Gastroesophageal sphincter (tissue), 4 donors: Measurements from ENCODE around the gene PPARG. TPM values are rescaled to one million over a fixed set of nuclear protein-coding genes. Genes with fewer than 3 reads are reported as not detected.

Experiments
- ATAC-seq: fragments of 150-250 bp; one replicate; pipeline ENCODE4 v1.9.1; 2016; ENCODE audit warnings: mild to moderate bottlenecking, moderate library complexity
- H3K27ac ChIP-seq, 4 donors: fragments of 200-600 bp; sonication (generic) in 3 of 4; 1 replicate in 3 of 4; 2 replicates in 1 of 4; pipeline ENCODE4 v1.5.1; 2016 to 2019
- H3K27me3 ChIP-seq: fragments of 200-600 bp; sonication (generic); one replicate; pipeline ENCODE4 v1.5.1; 2019
- H3K36me3 ChIP-seq, 2 donors: fragments of 200-600 bp; sonication (generic); one replicate each; pipeline ENCODE4 v1.5.1; 2019; ENCODE audit warnings: control low read depth in 1 of 2
- H3K4me1 ChIP-seq, 3 donors: fragments of 200-600 bp; sonication (generic); 1 replicate in 2 of 3; 2 replicates in 1 of 3; pipeline ENCODE4 v1.5.1; 2016 to 2019; ENCODE audit warnings: control low read depth in 2 of 3
- H3K4me3 ChIP-seq, 2 donors: fragments of 200-600 bp; sonication (generic); one replicate each; pipeline ENCODE4 v1.5.1; 2019; ENCODE audit warnings: mild to moderate bottlenecking in 1 of 2, moderate library complexity in 1 of 2
- H3K9me3 ChIP-seq, 3 donors: fragments of 200-600 bp; sonication (generic); one replicate each; pipeline ENCODE4 v1.5.1; 2017 to 2019; ENCODE audit warnings: control low read depth in 2 of 3
- CTCF ChIP-seq, 4 experiments: fragments of 200-600 bp in 2 of 4; fragments of 450-650 bp in 2 of 4; sonication (generic) in 1 of 4; IDR thresholded peaks; one replicate each; pipeline ENCODE4 v1.5.1; 2017 to 2019; ENCODE audit warnings: antibody characterized with exemption in 4 of 4, mild to moderate bottlenecking in 2 of 4, moderate library complexity in 2 of 4
- EP300 ChIP-seq: sonication (generic); formaldehyde crosslinking; IDR thresholded peaks from one replicate; pipeline ENCODE4 v1.6.1; 2017; ENCODE audit warnings: antibody characterized with exemption, mild to moderate bottlenecking
- POLR2A ChIP-seq, 2 donors: fragments of 450-650 bp; IDR thresholded peaks; one replicate each; pipeline ENCODE4 v1.6.1; 2017; ENCODE audit warnings: antibody characterized with exemption in 2 of 2, mild to moderate bottlenecking in 2 of 2, moderate library complexity in 1 of 2
- POLR2AphosphoS5 ChIP-seq: sonication (generic); formaldehyde crosslinking; IDR thresholded peaks from one replicate; pipeline ENCODE4 v1.6.1; 2017; ENCODE audit warnings: antibody characterized with exemption
- WGBS, 2 donors: methylation state at CpG; one replicate each; pipeline ENCODE4 v1.1.5; 2018; ENCODE audit warnings: low coverage in 1 of 2; 5-methylcytosine and 5-hydroxymethylcytosine counted together
- total RNA-seq, 4 donors: library from RNA; depleted of rRNA; stranded (reverse); fragments of >200 nt; gene quantifications; one replicate each; pipeline ENCODE4 v1.1.0, GENCODE V29; 2016

PPARG gene
- total RNA-seq, 4 donors from 2014 or later: 3.9 to 14.9 (median 9.3) TPM

- no peak overlapping the region for H3K4me3 ChIP-seq
Observed at GRCh38 chr3:12296511-12296910, 7.6 kb downstream of the PPARG start.

DNA sequence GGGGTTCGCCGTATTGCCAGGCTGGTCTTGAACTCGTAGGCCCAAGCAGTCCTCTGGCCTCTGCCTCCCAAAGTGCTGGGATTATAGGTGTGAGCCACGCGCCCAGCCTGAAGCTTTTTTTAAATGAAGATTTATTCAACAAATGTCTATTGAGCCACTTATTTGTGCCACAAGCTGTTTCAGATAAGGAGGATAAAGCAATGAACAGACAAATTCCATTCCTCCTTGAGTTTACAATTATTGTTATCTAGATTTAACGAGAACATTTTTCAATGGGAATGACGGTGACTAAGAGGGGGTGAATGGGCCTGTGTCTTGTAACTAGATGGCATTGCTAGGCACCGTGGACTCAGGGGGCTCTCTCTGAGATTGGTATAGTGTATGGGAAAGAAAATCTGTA is 10.2 kb downstream of the PPARG start:
- Histone ChIP-seq H3K4me3 (no peak overlapping the region), H3K27ac (no peak overlapping the region), H3K36me3 (no peaks in the 10 kb centered on the region), H3K9me3 (no peaks in the 10 kb centered on the region), H3K4me1 (no peaks in the 10 kb centered on the region), H3K27me3 (peaks cover 9% of the 10 kb centered on the region)
- TF ChIP-seq POLR2AphosphoS5 (no peak), CTCF (IDR thresholded peaks at IDR 0.05) (no peak), EP300 (no peak), POLR2A (IDR thresholded peaks at IDR 0.05) (no peak)
- ATAC-seq: no peak
- 79 to 100% methylated on average over 2 to 7 of the region's 8 CpGs for WGBS, 2 donors

More at GRCh38 chr3:12296511-12296910, 7.6 kb downstream of the PPARG start:
- no peaks in the 10 kb centered on the region for H3K36me3 ChIP-seq
- TF ChIP-seq EP300 (no peak), CTCF (IDR thresholded peaks at IDR 0.05) (no peak), POLR2A (IDR thresholded peaks at IDR 0.05) (no peak), POLR2AphosphoS5 (no peak)
- no peaks in the 10 kb centered on the region for H3K4me1 ChIP-seq
- ATAC-seq: no peak
- peaks cover 9% of the 10 kb centered on the region for H3K27me3 ChIP-seq
- no peak overlapping the region for H3K27ac ChIP-seq
- WGBS, 2 donors: 86% methylated on average over 4 of the region's 4 CpGs
- no peaks in the 10 kb centered on the region for H3K9me3 ChIP-seq

GRCh38 chr3:12300137-12300536 is 11.3 kb downstream of the PPARG start:
- H3K27ac ChIP-seq: no peak overlapping the region
- WGBS, 2 donors: 78 to 83% methylated on average over 4 of the region's 4 CpGs
- no peaks in the 10 kb centered on the region for H3K36me3 ChIP-seq
- no peak overlapping the region for H3K4me3 ChIP-seq
- no peaks in the 10 kb centered on the region for H3K9me3 ChIP-seq
- H3K27me3 ChIP-seq: peaks cover 1% of the 10 kb centered on the region
- no peaks in the 10 kb centered on the region for H3K4me1 ChIP-seq
- no peak for TF ChIP-seq POLR2A (IDR thresholded peaks at IDR 0.05)
- TF ChIP-seq EP300: no peak
- TF ChIP-seq CTCF (IDR thresholded peaks at IDR 0.05): no peak
- no peak for TF ChIP-seq POLR2AphosphoS5
- no peak for ATAC-seq

- no peaks in the 10 kb centered on the region for H3K27me3 ChIP-seq
- H3K4me3 ChIP-seq: no peak overlapping the region
- no peak overlapping the region for H3K27ac ChIP-seq
- TF ChIP-seq POLR2AphosphoS5 (no peak), CTCF (IDR thresholded peaks at IDR 0.05) (no peak), EP300 (no peak), POLR2A (IDR thresholded peaks at IDR 0.05) (no peak)
- H3K4me1 ChIP-seq: no peaks in the 10 kb centered on the region
- 78 to 83% methylated on average over 2 of the region's 2 CpGs for WGBS, 2 donors
- no peaks in the 10 kb centered on the region for H3K9me3 ChIP-seq
- H3K36me3 ChIP-seq: no peaks in the 10 kb centered on the region
- no peak for ATAC-seq
Observed at GRCh38 chr3:12301031-12301430, 12.2 kb downstream of the PPARG start.

DNA sequence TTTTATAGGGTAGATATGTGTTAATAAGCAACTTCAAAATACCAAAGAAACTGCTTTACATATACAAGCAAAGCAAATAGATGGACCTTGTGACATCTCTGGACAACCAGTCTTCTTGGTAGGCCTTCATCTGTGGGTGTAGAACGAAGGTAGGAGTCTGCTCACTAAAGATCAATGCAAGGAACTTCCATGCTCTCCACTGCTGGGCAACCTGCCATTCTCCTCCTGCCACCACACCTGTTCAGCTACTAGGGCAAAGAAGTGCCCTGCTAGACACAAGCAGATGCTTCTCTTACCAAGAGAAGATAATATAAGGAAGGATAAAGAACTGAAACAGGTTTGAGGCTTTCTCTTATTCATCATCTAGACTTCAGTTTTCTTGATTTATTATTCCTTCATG is 12.6 kb downstream of the PPARG start:
- no peak for ATAC-seq
- 63 to 80% methylated on average over 1 of the region's 1 CpG for WGBS, 2 donors
- H3K36me3 ChIP-seq: no peaks in the 10 kb centered on the region
- no peaks in the 10 kb centered on the region for H3K27me3 ChIP-seq
- H3K27ac ChIP-seq: no peak overlapping the region
- no peaks in the 10 kb centered on the region for H3K4me1 ChIP-seq
- no peak for TF ChIP-seq CTCF (IDR thresholded peaks at IDR 0.05)
- no peak for TF ChIP-seq POLR2AphosphoS5
- TF ChIP-seq EP300: no peak
- no peak for TF ChIP-seq POLR2A (IDR thresholded peaks at IDR 0.05)
- no peaks in the 10 kb centered on the region for H3K9me3 ChIP-seq
- no peak overlapping the region for H3K4me3 ChIP-seq
